Omental fat pad (tissue), 4 donors: ENCODE measurements around the gene INS. TPM values are rescaled to one million over a fixed set of nuclear protein-coding genes. Genes with fewer than 3 reads are reported as not detected.

Experiments
- ATAC-seq: fragments of 150-250 bp; one replicate; pipeline ENCODE4 v1.9.1; 2016; ENCODE audit warnings: mild to moderate bottlenecking, moderate library complexity; ENCODE audit not compliant: low FRiP score
- DNase-seq: peaks from one replicate; pipeline ENCODE4 v3.0.0-alpha.2; 2019; ENCODE audit warnings: low spot score
- CTCF ChIP-seq, 3 donors: fragments of 450-650 bp; IDR thresholded peaks; one replicate each; pipeline ENCODE4 v1.5.1; 2016 to 2017; ENCODE audit warnings: antibody characterized with exemption in 3 of 3, mild to moderate bottlenecking in 3 of 3, moderate library complexity in 2 of 3
- total RNA-seq, 4 donors: library from RNA; depleted of rRNA; stranded (reverse); fragments of >200 nt; gene quantifications; one replicate each; pipeline ENCODE4 v1.1.0, GENCODE V29; 2016

INS gene
- total RNA-seq, 4 donors from 2014 or later = not detected

GRCh38 chr11:2168286-2169004, 7.4 kb upstream of the INS start:
- DNase-seq = no peak
- no peak for ATAC-seq
- TF ChIP-seq CTCF (IDR thresholded peaks at IDR 0.05) = no peak

- TF ChIP-seq CTCF (IDR thresholded peaks at IDR 0.05) = no peak
- ATAC-seq (no peak), DNase-seq (no peak)
Observed at GRCh38 chr11:2167141-2168045, 6.4 kb upstream of the INS start.

- TF ChIP-seq CTCF (IDR thresholded peaks at IDR 0.05) = peak in 1 of 3 donors; percentile 27
- peak; percentile 43 for ATAC-seq
- DNase-seq = no peak
Observed at GRCh38 chr11:2166091-2166851, 5.3 kb upstream of the INS start.

GRCh38 chr11:2165571-2165970, 4.6 kb upstream of the INS start:
- ATAC-seq = no peak
- DNase-seq = no peak
- TF ChIP-seq CTCF (IDR thresholded peaks at IDR 0.05) = no peak

GRCh38 chr11:2164861-2165555, 4.0 kb upstream of the INS start:
- ATAC-seq (no peak), DNase-seq (no peak)
- TF ChIP-seq CTCF (IDR thresholded peaks at IDR 0.05) = no peak

GRCh38 chr11:2164081-2164480, 3.1 kb upstream of the INS start:
- no peak for TF ChIP-seq CTCF (IDR thresholded peaks at IDR 0.05)
- DNase-seq (no peak), ATAC-seq (no peak)
